Activated CD4-positive, alpha-beta T cell treated with anti-CD3 and anti-CD28 coated beads for 24 hours (primary cell): ENCODE data around the gene NDEL1.
"Not testable (repeated sequence)": the region's sequence is repeated elsewhere in the genome, so short reads cannot be mapped to it uniquely, and the experiment has no call there.

Source experiments
- DNase-seq, 2 donors: peaks; one replicate each; pipeline ENCODE4 v3.0.0-alpha.2; 2020; ENCODE audit warnings: low read depth in 2 of 2

Gene NDEL1

GRCh38 chr17:8435245-8436168 is at the start of gene NDEL1:
TSS of gene NDEL1 (plus strand) at chr17:8435884. CDS start at chr17:8444272, 8,388 bp downstream.
- DNase-seq = peak; percentile 99

GRCh38 chr17:8386841-8387240 is 48.8 kb upstream of the NDEL1 start:
- no peak for DNase-seq

DNA sequence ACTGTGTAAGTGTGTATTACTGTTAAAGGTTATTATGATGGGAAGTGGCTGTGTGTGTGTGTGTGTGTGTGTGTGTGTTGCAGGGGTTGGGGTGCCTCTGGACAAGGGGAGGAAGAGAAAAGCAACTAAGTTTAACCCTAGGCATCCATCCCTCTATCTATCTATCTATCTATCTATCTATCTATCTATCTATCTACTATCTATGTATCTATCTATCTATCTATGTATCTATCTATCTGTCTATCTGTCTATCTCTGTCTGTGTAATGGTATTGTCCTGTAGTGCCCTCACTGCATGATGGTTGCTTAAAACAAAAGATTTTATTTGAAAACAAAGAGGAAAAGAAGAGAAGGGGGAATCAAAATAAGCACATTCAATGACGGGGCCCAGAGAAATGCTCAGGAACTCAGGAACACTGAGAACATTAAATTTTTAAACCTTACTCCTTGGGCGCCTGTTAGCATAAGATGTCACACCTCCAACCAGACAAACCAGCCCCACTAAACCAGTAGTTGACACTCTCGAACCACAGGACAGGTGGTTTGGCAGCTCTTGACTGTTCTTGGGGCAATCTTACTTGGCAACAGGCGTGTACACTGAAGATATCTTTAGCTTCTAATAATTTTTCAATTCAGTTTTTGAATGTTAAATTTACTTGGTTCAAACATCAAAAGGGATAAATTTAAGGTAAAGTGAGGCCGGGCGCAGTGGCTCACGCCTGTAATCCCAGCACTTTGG is 47.6 kb upstream of the NDEL1 start:
- no peak for DNase-seq

- no peak for DNase-seq
These were observed 44.0 kb upstream of the NDEL1 start for GRCh38 chr17:8391711-8392110.

DNA sequence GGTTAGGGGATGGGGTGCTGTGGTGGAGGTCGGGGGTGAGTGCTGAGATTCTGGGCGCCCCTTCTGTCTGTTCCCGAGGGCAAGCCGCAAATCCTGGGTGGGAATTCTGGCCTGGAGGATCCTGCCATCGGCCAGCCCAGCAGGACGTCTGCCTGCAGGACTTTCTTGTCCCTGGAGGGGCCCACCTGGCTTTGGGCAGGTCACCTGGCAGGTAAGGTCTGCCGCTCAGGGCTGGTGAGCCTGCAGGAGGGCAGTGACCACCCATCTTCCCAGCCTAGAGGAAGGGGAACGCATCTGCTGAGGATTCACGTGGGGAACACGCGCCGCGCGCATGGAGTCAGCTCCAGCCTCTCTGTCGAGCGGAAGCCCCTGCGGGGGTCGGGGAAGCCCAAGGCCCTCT is 43.4 kb upstream of the NDEL1 start:
- DNase-seq = no peak

DNA sequence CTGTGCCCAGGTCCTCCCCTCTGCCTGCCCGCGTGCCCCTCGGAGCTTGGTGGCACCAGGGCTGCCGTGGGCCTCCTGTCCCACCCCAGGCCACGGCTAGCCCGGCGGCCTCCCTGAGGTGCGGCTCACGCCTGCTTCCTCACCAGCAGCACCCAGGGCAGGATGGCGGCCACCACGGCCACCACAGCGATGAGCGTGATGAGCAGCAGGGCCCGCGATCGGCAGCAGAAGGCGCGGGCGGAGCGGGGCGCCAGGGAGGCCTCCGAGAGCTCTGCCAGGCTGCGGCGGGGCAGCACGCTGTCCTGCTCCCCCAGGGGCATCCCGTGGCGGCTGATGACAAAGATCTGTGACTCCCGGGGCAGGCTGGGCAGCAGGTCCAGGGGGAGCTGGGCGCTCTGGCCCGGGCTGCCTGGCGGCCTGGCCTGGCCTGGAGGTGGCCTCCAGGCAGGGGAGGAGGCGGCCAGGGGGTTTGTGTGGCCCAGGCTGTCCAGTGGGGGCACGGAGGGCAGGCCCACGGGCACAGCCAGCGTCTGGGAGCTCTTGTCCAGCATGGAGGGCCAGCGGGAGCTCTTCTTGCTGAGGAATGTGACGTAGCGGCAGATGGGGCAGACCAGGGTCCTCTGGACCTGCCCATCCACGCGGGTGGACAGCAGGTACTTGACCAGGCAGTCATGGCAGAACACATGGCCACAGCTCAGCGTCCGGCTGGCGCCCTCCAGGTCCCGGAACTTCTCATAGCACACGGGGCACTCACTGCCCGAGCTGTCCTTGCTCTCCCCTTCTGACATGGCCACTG is 42.8 kb upstream of the NDEL1 start:
- no peak for DNase-seq

- DNase-seq = no peak
These were observed 42.0 kb upstream of the NDEL1 start for GRCh38 chr17:8393470-8394231.

- not testable (repeated sequence) for DNase-seq
These were observed 41.2 kb upstream of the NDEL1 start for GRCh38 chr17:8394497-8394896.

GRCh38 chr17:8397636-8398035 is 38.0 kb upstream of the NDEL1 start, which contains the start of gene RNF222:
TSS of gene RNF222 (minus strand) at chr17:8397827. CDS start at chr17:8393461, 4,366 bp downstream.
- no peak for DNase-seq

DNA sequence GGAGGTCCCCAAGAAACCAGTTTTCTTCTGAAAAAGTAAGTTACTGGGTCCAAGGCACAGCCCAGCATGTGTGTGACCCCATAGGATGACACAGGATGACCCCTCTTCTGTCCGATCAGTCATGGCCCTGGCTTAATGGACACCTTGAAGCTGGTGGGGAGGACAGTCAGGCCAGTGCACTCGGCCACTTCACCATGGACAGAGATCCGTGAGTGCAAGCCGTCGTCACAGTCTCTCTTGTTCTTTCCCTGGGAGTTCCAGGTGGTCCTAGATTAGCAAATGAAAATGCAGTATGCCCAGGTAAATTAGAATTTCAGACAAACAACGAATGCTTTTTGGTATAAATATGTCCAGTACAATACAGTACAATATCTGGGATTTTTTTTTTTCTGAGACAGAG is 36.7 kb upstream of the NDEL1 start:
- DNase-seq = no peak

DNA sequence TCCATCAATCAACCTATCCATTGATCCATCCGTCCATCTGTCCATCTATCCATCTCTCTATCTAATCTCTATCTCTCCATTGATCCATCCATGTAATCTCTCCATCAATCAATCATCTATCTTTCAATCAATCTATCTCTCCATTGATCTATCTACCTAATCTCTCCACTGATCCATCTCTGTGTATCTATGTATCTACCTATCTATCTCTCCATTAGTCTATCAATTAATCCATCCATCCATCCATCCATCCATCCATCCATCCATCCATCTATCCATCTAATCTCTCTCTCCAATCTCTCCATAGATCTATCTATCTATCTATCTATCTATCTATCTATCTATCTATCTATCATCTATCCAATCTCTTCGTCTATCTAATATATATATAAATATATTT is 34.6 kb upstream of the NDEL1 start:
- DNase-seq = no peak

GRCh38 chr17:8402921-8403536 is 32.7 kb upstream of the NDEL1 start:
- DNase-seq = no peak

DNA sequence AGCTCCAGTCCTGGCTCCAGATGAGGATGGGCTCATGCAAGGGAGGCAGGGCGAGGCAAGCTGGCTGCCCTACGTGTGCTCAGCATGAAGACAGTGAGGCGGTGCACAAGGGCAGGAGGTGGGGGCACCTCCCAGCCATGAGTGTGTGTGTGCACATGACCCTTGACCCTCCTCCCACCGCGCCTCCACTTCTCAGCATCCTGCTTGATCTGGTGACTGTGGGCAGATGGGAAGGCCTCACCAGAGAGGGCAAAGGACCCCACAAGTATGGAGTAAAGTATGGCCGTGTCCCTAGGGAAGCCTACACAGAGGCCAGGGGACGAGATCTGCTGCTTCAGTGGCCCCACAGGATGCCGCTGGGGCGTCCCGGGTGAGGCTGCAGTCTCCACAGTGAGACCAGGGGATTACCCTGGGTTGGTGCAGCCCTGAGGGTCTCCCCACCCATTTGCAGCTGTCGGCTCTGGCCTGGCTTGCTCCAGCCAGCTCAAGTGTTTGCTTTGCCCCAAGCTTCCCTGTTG is 30.1 kb upstream of the NDEL1 start:
- DNase-seq = no peak

GRCh38 chr17:8406174-8406573 is 29.5 kb upstream of the NDEL1 start:
- DNase-seq = no peak

GRCh38 chr17:8408371-8408770 is 27.3 kb upstream of the NDEL1 start:
- DNase-seq = no peak

DNA sequence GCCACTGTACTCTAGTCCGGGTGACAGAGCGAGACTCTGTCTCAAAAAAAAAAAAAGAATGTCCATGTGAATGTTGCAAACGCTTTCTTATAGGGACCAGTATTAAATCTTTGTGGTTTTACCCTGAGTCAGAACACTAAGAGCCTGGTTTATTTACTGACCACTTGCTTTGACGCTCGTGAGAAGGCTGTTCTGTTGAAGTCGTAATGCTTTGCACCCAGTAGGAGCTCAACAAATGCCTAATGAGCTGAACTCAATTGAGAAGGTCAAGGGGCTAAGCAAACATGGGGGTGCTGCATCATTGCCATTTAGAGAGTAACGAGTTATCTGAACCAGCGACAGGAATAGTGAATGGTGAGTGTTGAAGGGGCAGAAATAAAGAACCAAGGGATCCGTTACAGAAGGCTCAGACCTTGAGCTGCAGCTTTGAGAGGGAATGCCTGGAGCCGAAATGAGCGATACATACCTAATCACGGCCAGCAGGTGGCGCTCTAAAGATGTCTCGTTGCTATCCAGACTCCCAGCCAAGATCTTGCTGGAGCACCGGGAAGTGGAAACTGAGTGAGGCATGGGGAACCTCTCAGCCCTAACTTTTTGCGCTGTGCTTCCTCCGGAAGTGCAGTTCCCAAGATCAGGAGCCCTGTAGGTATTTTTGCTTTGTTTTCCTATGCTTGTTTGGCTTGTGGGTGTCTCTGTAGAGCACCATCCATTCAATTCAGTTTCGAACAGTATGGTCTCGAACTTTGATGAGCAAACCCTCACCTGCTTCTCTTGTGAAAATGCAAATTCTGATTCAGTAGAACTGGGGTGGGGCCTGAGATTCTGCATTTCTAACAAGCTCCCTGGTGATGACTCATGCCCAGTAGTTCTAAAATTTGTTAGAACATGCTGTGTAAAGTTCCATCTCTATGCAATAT is 25.5 kb upstream of the NDEL1 start:
- peak; percentile 54 to 83 for DNase-seq

DNA sequence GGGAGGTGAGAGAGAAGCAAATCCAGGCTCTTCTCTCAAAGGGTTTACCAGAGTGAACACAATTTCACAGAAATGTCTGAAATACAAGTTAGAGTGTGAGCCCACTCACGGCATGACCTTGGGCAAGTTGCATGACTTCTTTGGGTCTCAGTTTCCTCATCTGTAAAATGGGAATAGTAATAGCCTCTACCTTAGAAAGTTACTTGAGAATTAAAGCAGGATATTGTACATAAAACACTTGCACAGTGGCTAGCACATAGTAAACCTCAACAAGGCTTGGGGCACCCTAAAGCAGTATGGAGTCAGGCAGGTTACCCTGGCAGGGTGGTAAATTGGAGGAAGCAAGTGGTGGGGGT is 24.8 kb upstream of the NDEL1 start:
- DNase-seq = no peak

DNA sequence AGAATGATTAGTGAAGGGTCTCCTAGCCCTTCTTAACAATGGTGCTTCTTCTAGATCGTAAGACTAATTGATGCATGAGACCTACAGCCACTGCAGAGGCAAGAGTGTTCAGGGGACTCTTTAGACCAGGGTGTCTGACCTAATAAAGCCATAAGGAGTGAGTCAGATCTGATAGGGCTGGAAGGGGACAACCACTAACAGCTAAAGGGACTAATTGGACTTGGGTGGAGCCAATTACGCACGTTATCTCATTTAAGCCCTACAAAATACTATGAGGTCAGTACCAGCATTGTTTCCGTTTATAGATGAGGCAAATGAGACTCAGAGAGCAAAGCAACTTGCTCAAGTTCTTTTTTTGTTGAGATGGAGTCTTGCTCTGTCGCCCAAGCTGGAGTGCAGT is 23.6 kb upstream of the NDEL1 start:
- no peak for DNase-seq

DNA sequence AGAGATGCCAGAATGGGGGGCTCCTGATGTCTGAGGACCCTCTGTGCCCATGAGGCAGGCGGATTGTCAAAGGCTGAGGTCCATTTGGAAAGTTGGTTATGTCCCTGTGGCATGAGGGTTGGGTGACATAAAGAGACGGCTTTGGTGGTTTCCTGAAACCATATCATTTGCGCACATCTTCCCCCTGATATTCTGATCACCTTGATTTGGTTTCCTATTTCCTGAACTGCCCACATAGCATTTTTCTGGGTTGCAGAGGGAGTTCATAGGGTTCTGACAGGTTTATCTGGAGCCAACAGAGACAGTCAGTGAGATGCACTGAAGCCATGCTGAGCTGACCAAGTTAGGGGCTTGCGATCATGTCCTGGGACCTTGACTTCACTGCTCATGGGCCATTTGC is 22.4 kb upstream of the NDEL1 start:
- no peak for DNase-seq

DNA sequence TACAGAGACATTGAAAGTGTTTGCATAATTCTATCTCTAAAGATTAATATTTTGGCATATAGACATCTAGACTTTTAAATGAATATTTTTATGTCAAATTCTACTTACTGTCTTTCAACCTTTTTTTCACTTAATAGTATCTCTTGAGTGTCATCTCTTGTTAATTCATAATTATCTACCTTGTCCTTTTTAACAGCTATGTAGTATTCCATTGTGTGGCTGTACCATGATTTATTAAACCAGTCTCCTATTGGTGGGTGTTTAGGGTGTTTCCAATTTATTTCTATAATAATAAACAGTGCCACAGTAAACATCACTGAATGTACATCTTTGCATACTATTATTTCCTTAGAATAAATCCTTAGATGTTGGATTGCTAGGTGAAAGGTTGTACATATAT is 21.7 kb upstream of the NDEL1 start:
- DNase-seq = no peak
